Left ventricle myocardium inferior (tissue), 1 donor: ENCODE measurements around the gene ARHGEF37. TPM values are rescaled to one million over a fixed set of nuclear protein-coding genes. Genes with fewer than 3 reads are reported as not detected.

Experiments
- DNase-seq: peaks from one replicate; pipeline ENCODE4 v3.0.0-alpha.2; 2020
- H3K27ac ChIP-seq: fragments of 200-600 bp; replicated peaks from 2 replicates; pipeline ENCODE4 v1.8.0; 2021
- H3K27me3 ChIP-seq: fragments of 200-600 bp; 2 replicates; pipeline ENCODE4 v1.8.0; 2021; ENCODE audit warnings: low read depth
- H3K36me3 ChIP-seq: fragments of 200-600 bp; 2 replicates; pipeline ENCODE4 v1.8.0; 2021
- H3K4me1 ChIP-seq: fragments of 200-600 bp; 2 replicates; pipeline ENCODE4 v1.8.0; 2021
- H3K4me3 ChIP-seq: fragments of 200-600 bp; 2 replicates; pipeline ENCODE4 v1.8.0; 2021; ENCODE audit warnings: mild to moderate bottlenecking, moderate library complexity
- H3K9me3 ChIP-seq: fragments of 200-600 bp; replicated peaks from 2 replicates; pipeline ENCODE4 v1.8.0; 2021
- CTCF ChIP-seq: fragments of 200-600 bp; IDR thresholded peaks from 2 replicates; pipeline ENCODE4 v1.8.0; 2021; ENCODE audit warnings: antibody characterized with exemption, mild to moderate bottlenecking, borderline replicate concordance
- intact Hi-C: fragments of 100-400 bp; cut with micrococcal nuclease; formaldehyde crosslinking; loops from one replicate; pipeline ENCODE4 v1.11.0; 2022
- total RNA-seq: library from RNA; stranded (reverse); fragmentation: NEBNext Ultra II Directional; extraction: Animal tissue kit (Norgen Biotek cat#: 25700); gene quantifications from one replicate; pipeline ENCODE4 v1.2.1, GENCODE V29; 2021
- donor health status: DM: no; HTN: yes; CAD: no; lungs with severe emphysema.

Gene ARHGEF37
- total RNA-seq, 1 donor from 2014 or later, result 22.8 TPM

DNA sequence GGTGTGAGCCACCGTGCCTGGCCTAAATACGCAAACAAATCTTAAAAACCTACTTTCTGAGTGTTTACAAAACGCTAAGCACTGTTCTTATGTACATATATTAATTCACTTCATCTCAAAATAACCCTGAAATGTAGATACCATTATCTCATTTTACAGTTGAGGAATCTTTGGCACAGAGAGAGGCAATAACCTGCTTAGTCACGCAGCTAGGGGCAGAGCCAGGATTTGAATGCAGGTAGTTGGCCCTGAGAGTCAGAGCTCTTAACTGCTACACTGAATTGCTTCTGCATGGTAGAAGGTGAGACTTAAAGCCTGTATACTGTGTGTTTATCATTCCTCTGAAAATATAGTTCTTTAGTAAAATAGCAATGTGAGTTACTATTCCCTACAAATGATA is 21.9 kb downstream of the ARHGEF37 start:
- intact Hi-C loops, result no loop called here
- H3K27ac ChIP-seq, result no peak overlapping the region
- DNase-seq, result no peak
- no peaks in the 10 kb centered on the region for H3K9me3 ChIP-seq
- no peak for TF ChIP-seq CTCF
- H3K36me3 ChIP-seq, result peaks cover 56% of the 10 kb centered on the region
- H3K27me3 ChIP-seq, result no peaks in the 10 kb centered on the region
- H3K4me3 ChIP-seq, result no peak overlapping the region
- peaks cover 29% of the 10 kb centered on the region for H3K4me1 ChIP-seq

- no peaks in the 10 kb centered on the region for H3K9me3 ChIP-seq
- no peak overlapping the region for H3K4me3 ChIP-seq
- H3K27ac ChIP-seq, result no peak overlapping the region
- no peaks in the 10 kb centered on the region for H3K27me3 ChIP-seq
- intact Hi-C loops, result no loop called here
- no peak for TF ChIP-seq CTCF
- peaks cover 32% of the 10 kb centered on the region for H3K4me1 ChIP-seq
- DNase-seq, result no peak
- peaks cover 58% of the 10 kb centered on the region for H3K36me3 ChIP-seq
Measured at GRCh38 chr5:149603920-149604319, 22.6 kb downstream of the ARHGEF37 start.

DNA sequence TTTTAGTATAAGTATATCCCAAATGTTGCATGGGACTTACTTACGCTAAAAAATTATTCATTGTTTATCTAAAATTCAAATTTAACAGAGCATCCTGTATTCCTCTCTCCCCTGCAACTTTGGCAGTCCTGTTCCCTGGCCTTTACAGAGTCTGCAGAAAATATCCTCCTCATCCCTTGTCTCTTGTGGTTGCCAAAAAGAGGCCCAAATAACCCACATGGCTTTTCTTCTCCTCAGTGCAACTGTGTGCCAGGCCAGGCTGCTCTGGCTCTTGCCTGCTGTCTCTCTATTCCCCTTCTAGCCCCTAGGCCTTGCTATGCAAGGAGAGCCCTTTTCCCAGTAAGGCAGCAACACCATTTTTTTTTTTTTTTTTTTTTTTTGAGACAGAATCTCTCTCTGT is 23.0 kb downstream of the ARHGEF37 start:
- Histone ChIP-seq H3K27ac (no peak overlapping the region), H3K4me1 (peaks cover 29% of the 10 kb centered on the region), H3K36me3 (peaks cover 58% of the 10 kb centered on the region), H3K4me3 (no peak overlapping the region), H3K9me3 (peaks cover 2% of the 10 kb centered on the region), H3K27me3 (no peaks in the 10 kb centered on the region)
- no peak for DNase-seq
- TF ChIP-seq CTCF, result no peak
- intact Hi-C loops, result no loop called here

DNA sequence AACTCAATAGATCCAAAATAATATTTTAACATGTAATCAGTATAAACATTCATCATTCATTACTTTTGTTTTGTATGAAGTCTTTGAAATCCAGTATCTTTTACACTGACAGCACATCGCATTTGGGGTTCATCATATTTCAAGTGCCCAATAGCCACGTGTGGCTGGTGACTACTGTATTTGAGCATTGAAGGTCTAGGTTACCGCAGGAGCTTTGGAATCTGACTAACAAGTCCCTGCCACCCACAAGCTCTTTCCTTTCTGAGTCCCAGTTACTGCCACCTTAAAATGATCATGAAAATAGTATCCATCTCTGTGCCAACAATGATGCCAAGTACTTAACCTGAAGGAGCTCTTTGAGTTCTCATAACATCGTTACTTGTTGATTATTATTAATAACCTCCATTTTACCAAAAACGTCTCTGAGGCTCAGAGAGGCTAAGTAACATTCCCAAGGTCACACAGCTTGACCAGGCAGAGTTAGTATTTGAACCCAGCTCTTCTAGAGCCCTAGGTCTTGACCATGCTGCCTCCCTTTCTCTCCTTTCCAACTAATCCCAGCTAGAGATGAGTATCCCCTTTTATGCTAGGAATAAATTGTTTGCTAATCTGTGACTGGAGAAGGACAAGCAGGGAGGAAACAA is 24.2 kb downstream of the ARHGEF37 start:
- intact Hi-C loops, result no loop called here
- H3K27ac ChIP-seq, result peak overlapping the region; percentile 79
- peaks cover 63% of the 10 kb centered on the region for H3K36me3 ChIP-seq
- peaks cover 8% of the 10 kb centered on the region for H3K9me3 ChIP-seq
- H3K27me3 ChIP-seq, result no peaks in the 10 kb centered on the region
- no peak for TF ChIP-seq CTCF
- no peak for DNase-seq
- H3K4me1 ChIP-seq, result peaks cover 36% of the 10 kb centered on the region
- H3K4me3 ChIP-seq, result no peak overlapping the region

- H3K27ac ChIP-seq, result peak overlapping the region; percentile 79
- no peak overlapping the region for H3K4me3 ChIP-seq
- H3K36me3 ChIP-seq, result peaks cover 64% of the 10 kb centered on the region
- no peak for TF ChIP-seq CTCF
- peaks cover 43% of the 10 kb centered on the region for H3K4me1 ChIP-seq
- intact Hi-C loops, result no loop called here
- peaks cover 8% of the 10 kb centered on the region for H3K9me3 ChIP-seq
- no peaks in the 10 kb centered on the region for H3K27me3 ChIP-seq
- peak; percentile 32 for DNase-seq
Measured at GRCh38 chr5:149605998-149606724, 24.9 kb downstream of the ARHGEF37 start.
